Activated CD4-positive, alpha-beta T cell treated with anti-CD3 and anti-CD28 coated beads, Interleukin-2, amount 50 U/mL, for 1 hour (primary cell): ENCODE data around the gene ARMC12.

ENCODE experiments used
- DNase-seq: peaks from one replicate; pipeline ENCODE4 v3.0.0-alpha.2; 2020

The ARMC12 gene

DNA sequence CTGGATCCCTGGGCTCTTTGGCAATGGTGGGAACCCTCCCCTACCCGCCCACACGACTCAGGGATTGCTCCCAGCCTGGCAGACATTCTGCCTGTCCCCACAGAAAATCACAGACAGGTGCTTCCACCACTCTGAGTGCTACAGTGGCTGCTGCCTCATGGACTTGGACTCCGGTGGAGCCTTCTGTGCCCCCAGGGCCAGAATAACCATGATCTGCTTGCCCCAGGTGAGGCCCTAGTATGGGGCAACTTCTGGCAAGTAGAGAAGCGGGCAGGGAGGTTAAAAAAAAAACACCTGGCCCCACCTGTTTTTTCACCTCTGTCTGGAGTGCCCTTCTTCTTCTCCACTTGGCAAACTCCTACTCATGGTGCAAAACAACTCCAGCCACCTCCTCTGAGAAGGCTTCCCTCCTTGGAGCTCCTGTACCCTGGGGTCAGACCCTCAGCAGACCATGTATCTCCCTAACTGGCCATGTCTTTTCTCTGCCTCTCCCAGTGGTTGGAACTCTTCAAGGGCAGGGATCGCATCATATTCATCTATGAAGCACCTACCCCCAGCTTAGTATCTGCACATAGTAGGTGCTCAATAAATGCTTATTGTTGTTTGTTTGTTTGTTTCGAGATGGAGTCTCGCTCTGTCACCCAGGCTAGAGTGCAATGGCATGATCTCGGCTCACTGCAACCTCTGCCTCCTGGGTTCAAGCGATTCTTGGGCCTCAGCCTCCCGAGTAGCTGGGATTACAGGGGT, 40.7 kb downstream of the ARMC12 start:
- DNase-seq = no peak

GRCh38 chr6:35778437-35778836, 41.6 kb downstream of the ARMC12 start:
- DNase-seq = no peak

DNA sequence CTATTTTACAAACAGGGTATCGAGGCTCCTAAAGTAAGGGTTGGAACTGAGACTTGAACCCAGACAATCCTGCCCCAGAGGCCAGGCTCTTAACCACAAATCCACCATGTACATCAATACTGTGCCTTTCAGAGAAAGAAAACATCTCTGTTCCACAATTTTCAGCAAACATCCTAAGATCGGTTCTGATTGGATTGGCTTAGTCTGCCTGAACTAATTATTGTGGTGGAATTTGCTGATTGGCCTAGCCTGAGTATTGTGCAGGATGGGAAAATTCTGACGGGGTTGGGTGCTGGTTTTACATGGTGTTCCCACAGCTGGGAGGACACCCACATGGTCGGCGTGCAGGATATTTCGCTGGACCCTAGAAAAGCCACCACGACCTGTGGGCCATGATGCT, 43.9 kb downstream of the ARMC12 start, which contains the start of gene CLPSL1:
CLPSL1 (plus strand) TSS at position 301 of the 400 bp plus-strand sequence; CDS start at position 393, 92 bp downstream.
- no peak for DNase-seq

GRCh38 chr6:35781290-35781689, 44.5 kb downstream of the ARMC12 start:
- no peak for DNase-seq

DNA sequence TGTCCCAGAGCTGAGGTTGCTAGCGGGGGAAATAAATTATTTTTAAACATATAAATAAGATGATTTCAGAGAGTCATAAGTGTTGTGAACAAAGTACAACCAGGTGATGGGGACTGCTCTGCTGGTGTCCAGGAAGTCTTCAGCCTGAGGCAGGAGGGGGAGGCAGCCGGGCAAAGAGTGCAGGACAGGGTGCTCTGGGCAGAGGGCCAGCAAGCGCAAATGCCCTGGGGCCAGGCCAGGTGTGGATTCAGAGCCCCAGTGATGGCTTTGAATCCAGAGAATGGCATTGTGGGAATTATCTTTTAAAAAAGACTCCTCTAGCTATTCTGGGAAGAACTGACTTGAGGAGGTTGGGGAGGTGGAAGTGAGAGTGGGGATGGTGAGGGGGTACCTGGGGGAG, 45.6 kb downstream of the ARMC12 start:
- no peak for DNase-seq

DNA sequence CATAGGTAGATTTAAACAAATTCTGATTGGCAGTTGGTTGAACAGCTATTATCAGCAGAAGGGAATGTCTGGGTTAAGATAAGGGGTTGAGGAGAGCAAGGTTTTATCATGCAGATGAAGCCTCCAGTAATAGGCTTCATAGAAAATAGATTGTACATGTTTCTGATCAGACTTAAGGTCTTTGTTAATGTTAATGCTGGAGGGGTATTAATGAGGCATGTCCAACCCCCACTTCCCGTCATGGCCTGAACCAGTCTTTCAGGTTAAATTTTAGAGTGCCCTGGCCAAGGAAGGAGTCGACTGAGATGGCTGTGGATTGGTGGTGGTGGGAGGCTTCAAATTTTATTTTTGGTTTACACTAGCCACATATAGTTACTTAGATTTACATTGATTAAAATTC, 47.4 kb downstream of the ARMC12 start:
- no peak for DNase-seq

GRCh38 chr6:35786272-35786671, 49.4 kb downstream of the ARMC12 start:
- no peak for DNase-seq

DNA sequence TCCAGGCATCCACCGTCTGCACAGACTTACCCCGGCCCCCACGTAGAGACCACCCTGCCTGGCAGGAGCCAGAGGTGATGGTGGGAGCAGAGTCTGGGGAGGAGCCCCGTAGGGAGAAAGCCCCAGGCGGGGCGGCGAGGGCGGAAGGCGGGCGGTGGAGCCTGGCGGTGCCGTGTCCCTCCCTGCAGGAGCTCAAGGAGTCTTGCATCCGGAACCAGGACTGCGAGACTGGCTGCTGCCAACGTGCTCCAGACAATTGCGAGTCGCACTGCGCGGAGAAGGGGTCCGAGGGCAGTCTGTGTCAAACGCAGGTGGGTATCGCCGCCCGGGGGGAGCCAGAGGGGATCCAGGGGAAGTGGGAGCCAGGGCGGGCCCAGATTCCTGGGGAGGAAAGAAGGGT, 50.0 kb downstream of the ARMC12 start:
- DNase-seq = no peak

DNA sequence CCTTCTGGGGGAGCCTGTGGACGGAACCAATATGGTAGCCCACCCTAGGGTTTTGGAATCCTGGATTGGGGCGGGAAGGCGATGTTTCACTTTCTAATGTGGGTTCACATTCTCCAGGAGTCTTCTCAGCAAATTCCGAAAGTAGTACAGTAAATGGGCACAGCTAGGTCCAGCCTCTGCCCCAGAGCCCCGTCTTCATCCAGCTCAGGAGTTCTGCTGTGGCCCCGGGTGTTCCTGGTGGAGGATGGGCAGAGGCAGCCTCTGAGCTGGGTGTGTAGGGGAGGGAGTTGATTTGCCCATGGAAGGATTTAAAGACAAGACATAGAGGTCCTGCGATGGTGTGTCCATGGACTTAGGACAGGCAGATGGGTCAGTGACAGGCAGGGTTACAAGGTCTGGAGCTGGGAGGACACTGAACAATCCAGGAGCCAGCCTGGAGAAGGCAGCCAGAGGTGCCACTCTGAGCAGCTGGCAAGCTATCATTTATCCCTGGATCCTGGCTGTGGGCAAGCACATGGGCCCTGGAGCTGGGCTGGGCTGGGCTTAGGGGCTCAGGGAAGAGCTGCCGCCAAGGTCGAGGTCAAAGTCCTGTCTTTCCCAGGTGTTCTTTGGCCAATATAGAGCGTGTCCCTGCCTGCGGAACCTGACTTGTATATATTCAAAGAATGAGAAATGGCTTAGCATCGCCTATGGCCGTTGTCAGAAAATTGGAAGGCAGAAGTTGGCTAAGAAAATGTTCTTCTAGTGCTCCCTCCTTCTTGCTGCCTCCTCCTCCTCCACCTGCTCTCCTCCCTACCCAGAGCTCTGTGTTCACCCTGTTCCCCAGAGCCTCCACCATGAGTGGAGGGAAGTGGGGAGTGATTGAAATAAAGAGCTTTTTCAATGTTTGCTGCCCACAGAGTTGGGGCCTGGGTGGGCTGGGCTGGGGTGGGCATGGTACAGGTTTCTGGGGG, 50.7 kb downstream of the ARMC12 start:
- no peak for DNase-seq

DNA sequence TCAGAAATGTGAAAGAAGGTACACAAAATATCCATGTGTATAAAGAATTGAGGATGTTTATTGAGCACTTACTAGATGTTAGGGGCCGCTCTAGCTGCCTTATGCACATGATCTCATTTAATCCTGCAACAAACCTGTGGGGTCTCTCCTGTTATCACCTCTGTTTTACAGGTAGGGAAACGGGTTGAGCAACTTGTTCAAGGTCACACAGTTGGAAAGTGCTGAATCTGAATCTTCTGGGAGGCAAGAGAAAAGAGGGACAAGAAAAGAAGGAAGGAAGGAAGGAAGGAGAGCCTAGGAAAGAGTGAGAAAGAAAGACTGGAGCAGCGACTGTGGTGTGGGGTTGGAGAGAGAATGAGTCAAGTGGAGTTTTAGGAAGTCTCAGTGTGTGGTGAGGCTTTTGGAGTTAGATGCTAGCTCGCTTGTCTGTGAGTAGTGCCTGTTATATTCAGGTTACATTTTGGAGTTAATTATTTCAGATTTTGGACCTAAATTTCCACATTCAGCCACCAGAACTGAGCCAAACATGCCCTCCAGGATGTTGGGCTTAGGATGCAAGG, 51.7 kb downstream of the ARMC12 start:
- DNase-seq = no peak

DNA sequence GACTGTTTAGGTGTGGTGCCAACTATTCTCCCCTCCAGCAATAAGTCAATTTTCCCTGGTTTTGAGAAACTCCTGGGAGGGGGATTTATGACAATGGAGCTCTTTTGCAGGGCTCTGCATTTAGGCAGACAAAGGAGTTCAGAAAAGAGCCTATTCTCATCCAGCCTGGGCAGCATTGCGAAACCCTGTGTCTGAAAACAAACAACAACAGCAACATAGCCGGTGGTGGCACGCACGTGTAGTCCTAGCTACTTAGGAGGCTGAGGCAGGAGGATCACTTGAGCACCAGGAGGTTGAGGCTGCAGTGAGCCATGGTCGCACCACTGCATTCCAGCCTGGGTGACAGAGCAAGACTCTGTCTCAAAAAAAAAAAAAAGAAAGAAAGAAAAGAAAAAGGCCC, 53.9 kb downstream of the ARMC12 start:
- DNase-seq = no peak

DNA sequence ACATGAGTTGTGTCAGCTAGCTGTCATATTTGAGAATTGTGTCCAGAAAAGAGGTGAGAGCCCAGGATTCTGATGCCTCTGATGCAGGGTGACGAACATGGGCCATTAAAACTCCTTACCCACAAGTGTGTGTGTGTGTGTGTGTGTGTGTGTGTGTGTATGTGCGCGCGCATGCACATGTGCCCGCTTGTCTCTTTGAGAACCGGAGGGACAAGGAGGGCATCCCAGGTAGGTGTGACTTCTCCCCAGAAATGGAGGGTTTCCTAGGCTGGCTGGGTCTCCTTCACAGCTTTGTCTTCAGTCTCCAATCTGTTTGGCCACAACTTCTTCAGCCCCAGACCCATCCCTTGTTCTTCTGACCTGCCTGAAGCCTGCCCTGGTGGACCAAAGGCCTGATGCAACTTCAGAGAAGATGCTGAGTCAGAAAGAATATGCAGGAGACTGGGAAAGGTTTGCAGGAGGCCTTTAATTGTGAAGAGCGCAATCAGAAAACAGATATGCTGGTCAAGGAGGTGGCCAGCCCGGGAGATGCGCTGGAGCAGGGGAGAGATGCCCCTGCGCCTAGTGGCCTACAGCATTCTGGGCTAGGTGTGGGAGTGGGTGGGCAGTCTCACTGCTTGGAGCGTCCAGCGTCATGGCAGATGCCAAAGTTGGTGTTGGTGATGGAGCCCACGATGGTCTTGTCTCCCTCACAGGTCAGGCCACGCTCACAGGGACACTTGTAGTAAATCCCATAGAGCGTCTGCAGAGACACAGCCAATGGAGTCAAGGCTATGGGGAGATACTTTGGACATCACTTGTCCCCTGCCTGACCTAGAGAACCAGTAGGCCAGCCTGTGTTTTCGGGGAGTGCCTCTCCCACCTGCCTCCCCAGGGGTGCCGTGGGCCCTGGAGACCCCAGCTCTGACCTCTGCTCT, 58.0 kb downstream of the ARMC12 start:
- DNase-seq = no peak

GRCh38 chr6:35795453-35796071, 58.7 kb downstream of the ARMC12 start:
- no peak for DNase-seq

GRCh38 chr6:35796236-35796635, 59.4 kb downstream of the ARMC12 start:
- DNase-seq = no peak

DNA sequence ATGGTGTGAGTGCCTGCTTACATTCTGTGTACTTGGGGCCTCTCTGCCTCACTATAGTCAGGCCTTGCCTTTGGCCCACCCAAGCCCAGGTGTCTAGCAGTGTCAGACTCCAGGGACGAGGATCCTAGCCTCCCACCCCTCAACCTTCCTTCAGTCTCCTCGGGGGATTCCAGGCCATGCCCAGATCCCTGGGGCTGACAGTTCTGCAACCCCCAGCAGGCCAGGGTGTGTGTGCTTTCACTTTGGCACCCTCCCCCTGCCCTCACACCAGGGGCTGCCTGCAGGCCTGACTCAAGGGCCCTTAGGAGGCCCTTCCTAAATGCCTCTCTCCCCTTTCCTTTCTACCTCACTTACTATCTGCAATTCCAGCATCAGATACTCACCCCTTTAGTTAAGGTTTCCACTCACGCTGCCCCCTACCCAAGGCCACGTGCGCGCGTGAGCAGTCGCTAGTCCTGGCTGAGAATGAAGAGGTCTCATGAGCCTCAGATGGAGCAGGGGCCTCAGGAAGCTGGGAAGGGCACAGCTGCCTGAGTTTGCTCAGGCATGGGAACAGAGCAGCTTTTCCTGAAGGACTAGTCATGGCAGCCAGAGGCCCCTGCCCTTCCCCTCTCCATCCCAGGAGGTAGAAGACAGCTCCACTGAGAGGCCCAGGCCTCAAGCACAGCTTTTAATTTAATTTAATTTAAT, 61.1 kb downstream of the ARMC12 start:
- DNase-seq = no peak
